Measurements from ENCODE around the gene CCKAR.
A peak's percentile ranks its signal among the peaks of the same experiment; 100 is the strongest.
"Not testable (repeated sequence)": the region's sequence is repeated elsewhere in the genome, so short reads cannot be mapped to it uniquely, and the experiment has no call there.

CCKAR gene

DNA sequence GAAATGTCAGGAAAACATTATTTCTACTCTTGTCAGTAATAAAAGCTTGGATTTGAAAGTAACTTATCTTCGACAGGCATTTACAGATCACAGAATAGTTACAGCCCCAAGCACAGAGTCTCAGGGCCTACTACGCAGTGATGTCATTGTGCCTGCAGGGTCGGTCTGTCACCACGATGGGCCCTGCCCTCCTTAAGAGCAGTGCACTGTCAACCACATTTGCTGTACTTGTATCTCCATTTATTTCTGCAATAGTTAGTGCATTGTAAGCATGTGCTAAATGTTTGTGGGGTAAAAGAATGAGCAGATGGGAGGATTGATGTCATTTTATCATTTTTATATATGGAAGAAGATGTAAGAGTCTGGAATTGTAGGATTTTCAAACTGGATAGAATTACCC, 13.6 kb upstream of the CCKAR start:
- H3K27ac ChIP-seq (replicated peaks): no peak overlapping the region
- H3K4me3 ChIP-seq (replicated peaks; ENCODE audit: insufficient read depth, low read length): no peak overlapping the region
- H3K27me3 ChIP-seq (ENCODE audit: insufficient read depth, poor library complexity, severe bottlenecking): no peaks in the 10 kb centered on the region
- TF ChIP-seq REST (IDR thresholded peaks at IDR 0.05; ENCODE audit: insufficient replicate concordance, low read depth): no peak
- TF ChIP-seq POLR2AphosphoS5 (IDR thresholded peaks at IDR 0.05; ENCODE audit: low read depth): no peak
- no peak for TF ChIP-seq GABPA (IDR thresholded peaks at IDR 0.05; ENCODE audit: low read depth)
- TF ChIP-seq, protein P1, sequence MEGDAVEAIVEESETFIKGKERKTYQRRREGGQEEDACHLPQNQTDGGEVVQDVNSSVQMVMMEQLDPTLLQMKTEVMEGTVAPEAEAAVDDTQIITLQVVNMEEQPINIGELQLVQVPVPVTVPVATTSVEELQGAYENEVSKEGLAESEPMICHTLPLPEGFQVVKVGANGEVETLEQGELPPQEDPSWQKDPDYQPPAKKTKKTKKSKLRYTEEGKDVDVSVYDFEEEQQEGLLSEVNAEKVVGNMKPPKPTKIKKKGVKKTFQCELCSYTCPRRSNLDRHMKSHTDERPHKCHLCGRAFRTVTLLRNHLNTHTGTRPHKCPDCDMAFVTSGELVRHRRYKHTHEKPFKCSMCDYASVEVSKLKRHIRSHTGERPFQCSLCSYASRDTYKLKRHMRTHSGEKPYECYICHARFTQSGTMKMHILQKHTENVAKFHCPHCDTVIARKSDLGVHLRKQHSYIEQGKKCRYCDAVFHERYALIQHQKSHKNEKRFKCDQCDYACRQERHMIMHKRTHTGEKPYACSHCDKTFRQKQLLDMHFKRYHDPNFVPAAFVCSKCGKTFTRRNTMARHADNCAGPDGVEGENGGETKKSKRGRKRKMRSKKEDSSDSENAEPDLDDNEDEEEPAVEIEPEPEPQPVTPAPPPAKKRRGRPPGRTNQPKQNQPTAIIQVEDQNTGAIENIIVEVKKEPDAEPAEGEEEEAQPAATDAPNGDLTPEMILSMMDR (IDR thresholded peaks at IDR 0.05; ENCODE audit: insufficient read depth, low read length): no peak
- TF ChIP-seq SPI1 (IDR thresholded peaks at IDR 0.05; ENCODE audit: borderline replicate concordance, low read depth): no peak
- DNase-seq (ENCODE audit: low read depth in 1 of 2, low spot score in 1 of 2): no peak

- TF ChIP-seq SPI1 (IDR thresholded peaks at IDR 0.05; ENCODE audit: borderline replicate concordance, low read depth): no peak
- no peak for TF ChIP-seq GABPA (IDR thresholded peaks at IDR 0.05; ENCODE audit: low read depth)
- TF ChIP-seq POLR2AphosphoS5 (IDR thresholded peaks at IDR 0.05; ENCODE audit: low read depth): no peak
- no peak for TF ChIP-seq REST (IDR thresholded peaks at IDR 0.05; ENCODE audit: insufficient replicate concordance, low read depth)
- DNase-seq (ENCODE audit: low read depth in 1 of 2, low spot score in 1 of 2): no peak
- Histone ChIP-seq H3K27me3 (ENCODE audit: insufficient read depth, poor library complexity, severe bottlenecking) (no peaks in the 10 kb centered on the region), H3K4me3 (replicated peaks; ENCODE audit: insufficient read depth, low read length) (no peak overlapping the region), H3K27ac (replicated peaks) (no peak overlapping the region)
Observed at GRCh38 chr4:26503427-26503826, 13.1 kb upstream of the CCKAR start.

GRCh38 chr4:26500565-26500999, 10.3 kb upstream of the CCKAR start:
- not testable (repeated sequence) for H3K27ac ChIP-seq (replicated peaks)
- peak in 1 of 2 experiments; percentile 7 for DNase-seq (ENCODE audit: low read depth in 1 of 2, low spot score in 1 of 2)

DNA sequence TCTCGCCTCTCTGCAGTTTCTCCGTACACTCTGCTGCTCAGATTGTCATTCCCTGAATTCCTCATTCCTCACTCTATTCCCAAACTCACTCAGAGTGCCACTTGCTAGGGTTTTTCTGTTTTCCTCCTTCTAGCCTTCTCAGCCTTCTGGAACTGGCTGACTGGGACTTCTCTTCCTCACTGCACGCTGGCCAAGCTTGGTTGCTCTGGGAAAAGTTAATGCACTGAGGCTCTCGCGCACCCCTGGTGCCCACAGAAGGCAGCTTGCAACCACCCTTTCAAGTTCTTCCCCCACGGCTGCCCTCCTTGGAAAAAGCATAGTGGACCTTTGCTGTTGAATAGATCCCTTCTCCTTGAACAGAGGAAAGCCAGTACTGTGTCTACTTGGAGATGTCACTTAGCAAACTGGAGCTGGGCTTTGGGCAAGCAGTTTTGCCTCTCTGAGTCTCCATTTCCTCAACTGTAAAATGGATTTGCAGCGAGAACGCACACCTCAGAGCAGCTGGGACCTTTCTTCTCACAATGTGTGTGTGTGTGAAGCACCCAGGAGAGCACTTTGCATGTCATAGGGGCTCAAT, 6.0 kb upstream of the CCKAR start:
- no peak for DNase-seq (ENCODE audit: low read depth in 1 of 2, low spot score in 1 of 2)
- Histone ChIP-seq H3K27ac (replicated peaks) (no peak overlapping the region), H3K27me3 (ENCODE audit: insufficient read depth, poor library complexity, severe bottlenecking) (no peaks in the 10 kb centered on the region), H3K4me3 (replicated peaks; ENCODE audit: insufficient read depth, low read length) (no peak overlapping the region)
- TF ChIP-seq REST (IDR thresholded peaks at IDR 0.05; ENCODE audit: insufficient replicate concordance, low read depth) (no peak), GABPA (IDR thresholded peaks at IDR 0.05; ENCODE audit: low read depth) (no peak), POLR2AphosphoS5 (IDR thresholded peaks at IDR 0.05; ENCODE audit: low read depth) (no peak), SPI1 (IDR thresholded peaks at IDR 0.05; ENCODE audit: borderline replicate concordance, low read depth) (no peak)
- TF ChIP-seq, protein P1 (IDR thresholded peaks at IDR 0.05; ENCODE audit: insufficient read depth, low read length): no peak

More at GRCh38 chr4:26500565-26500999, 10.3 kb upstream of the CCKAR start:
- not testable (repeated sequence) for H3K4me3 ChIP-seq (replicated peaks; ENCODE audit: insufficient read depth, low read length); H3K27me3 ChIP-seq (ENCODE audit: insufficient read depth, poor library complexity, severe bottlenecking)

Data from HL-60 (cell line).